Measurements from ENCODE around the gene TATDN3.

DNA sequence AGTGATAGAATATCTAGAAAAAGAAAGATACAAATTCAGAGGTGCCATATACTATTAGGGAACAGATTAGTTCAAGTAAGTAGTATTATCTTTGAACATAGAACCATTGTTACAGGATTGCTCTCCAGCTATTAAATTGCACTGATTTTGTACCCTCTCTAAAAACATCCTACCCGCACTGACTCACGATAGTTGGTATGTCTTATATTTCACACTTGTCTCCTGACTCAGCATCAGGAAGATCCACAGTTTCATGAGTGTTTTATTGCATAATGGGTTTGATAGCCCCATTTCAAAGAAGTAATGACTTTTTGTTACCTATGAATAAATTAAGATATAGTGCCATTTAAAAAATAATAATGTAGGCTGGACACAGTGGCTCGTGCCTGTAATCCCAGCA lies 6.0 kb downstream of the TATDN3 start:
- no peak for TF ChIP-seq ZNF445 (CRISPR knock-in tag; IDR thresholded peaks at IDR 0.05; ENCODE audit: low read depth)
- TF ChIP-seq HNRNPH1 (optimal IDR thresholded peaks at IDR 0.05; ENCODE audit: low read depth, low read length): no peak
- no peak for TF ChIP-seq ZNF699 (CRISPR knock-in tag; IDR thresholded peaks at IDR 0.05; ENCODE audit: insufficient replicate concordance)
- TF ChIP-seq, protein P1, sequence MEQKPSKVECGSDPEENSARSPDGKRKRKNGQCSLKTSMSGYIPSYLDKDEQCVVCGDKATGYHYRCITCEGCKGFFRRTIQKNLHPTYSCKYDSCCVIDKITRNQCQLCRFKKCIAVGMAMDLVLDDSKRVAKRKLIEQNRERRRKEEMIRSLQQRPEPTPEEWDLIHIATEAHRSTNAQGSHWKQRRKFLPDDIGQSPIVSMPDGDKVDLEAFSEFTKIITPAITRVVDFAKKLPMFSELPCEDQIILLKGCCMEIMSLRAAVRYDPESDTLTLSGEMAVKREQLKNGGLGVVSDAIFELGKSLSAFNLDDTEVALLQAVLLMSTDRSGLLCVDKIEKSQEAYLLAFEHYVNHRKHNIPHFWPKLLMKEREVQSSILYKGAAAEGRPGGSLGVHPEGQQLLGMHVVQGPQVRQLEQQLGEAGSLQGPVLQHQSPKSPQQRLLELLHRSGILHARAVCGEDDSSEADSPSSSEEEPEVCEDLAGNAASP (IDR thresholded peaks at IDR 0.05): no peak
- TF ChIP-seq ZNF121 (CRISPR knock-in tag; conservative IDR thresholded peaks at IDR 0.05): no peak
- no peak for TF ChIP-seq BMI1 (IDR thresholded peaks at IDR 0.05; ENCODE audit: low read length)
- TF ChIP-seq, protein P2, sequence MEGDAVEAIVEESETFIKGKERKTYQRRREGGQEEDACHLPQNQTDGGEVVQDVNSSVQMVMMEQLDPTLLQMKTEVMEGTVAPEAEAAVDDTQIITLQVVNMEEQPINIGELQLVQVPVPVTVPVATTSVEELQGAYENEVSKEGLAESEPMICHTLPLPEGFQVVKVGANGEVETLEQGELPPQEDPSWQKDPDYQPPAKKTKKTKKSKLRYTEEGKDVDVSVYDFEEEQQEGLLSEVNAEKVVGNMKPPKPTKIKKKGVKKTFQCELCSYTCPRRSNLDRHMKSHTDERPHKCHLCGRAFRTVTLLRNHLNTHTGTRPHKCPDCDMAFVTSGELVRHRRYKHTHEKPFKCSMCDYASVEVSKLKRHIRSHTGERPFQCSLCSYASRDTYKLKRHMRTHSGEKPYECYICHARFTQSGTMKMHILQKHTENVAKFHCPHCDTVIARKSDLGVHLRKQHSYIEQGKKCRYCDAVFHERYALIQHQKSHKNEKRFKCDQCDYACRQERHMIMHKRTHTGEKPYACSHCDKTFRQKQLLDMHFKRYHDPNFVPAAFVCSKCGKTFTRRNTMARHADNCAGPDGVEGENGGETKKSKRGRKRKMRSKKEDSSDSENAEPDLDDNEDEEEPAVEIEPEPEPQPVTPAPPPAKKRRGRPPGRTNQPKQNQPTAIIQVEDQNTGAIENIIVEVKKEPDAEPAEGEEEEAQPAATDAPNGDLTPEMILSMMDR (IDR thresholded peaks at IDR 0.05 in 2 of 3, conservative IDR thresholded peaks at IDR 0.05 in 1 of 3; ENCODE audit: insufficient read depth in 2 of 3, low read depth in 1 of 3, low read length in 3 of 3): no peak
- TF ChIP-seq BRCA1 (IDR thresholded peaks at IDR 0.05): no peak
- TF ChIP-seq BRCA1 (CRISPR knock-in tag; IDR thresholded peaks at IDR 0.05): no peak
- TF ChIP-seq TAF1 (IDR thresholded peaks at IDR 0.05; ENCODE audit: control insufficient read depth, extremely low read depth, insufficient read depth, low read length, severe bottlenecking): no peak
